GM12878 (cell line): Measurements from ENCODE around the gene C3. TPM values are rescaled to one million over a fixed set of nuclear protein-coding genes. Genes with fewer than 3 reads are reported as not detected.
A peak's percentile ranks its signal among the peaks of the same experiment; 100 is the strongest.

Source experiments
- ATAC-seq: fragments of 200-7000 bp; cut with Tn5 transposase; 3 replicates; pipeline ENCODE4 v1.9.1; 2020; ENCODE audit warnings: mild to moderate bottlenecking, moderate library complexity
- BruUV-seq: library from RNA; stranded (reverse); fragments of 400-500 nt; replicated peaks from 2 replicates; lab custom pipeline; 2021; lab: Mats Ljungman, UMichigan
- CTCF ChIA-PET: fragments of 300-600 bp; sonication (Branson Sonifier 250); formaldehyde crosslinking; extraction: SDS; loops from one replicate; lab custom pipeline; 2021; ENCODE audit warnings: inconsistent platforms; lab: Yijun Ruan, JAX
- POLR2A ChIA-PET: fragments of 350-600 bp; formaldehyde crosslinking; extraction: SDS; loops from one replicate; lab custom pipeline; 2021; ENCODE audit warnings: inconsistent platforms; lab: Charles Lee
- RAD21 ChIA-PET: fragments of 300-600 bp; sonication (Branson Sonifier 250); formaldehyde crosslinking; loops from one replicate; lab custom pipeline; 2023; ENCODE audit warnings: antibody characterized with exemption; ENCODE audit not compliant: unreplicated experiment; lab: Charles Lee
- SMC1A ChIA-PET: fragments of 300-600 bp; sonication (Branson Sonifier 250); formaldehyde crosslinking; loops from one replicate; lab custom pipeline; 2023; ENCODE audit not compliant: unreplicated experiment, uncharacterized antibody; lab: Charles Lee
- DNase-seq: peaks from one replicate; pipeline ENCODE4 v3.0.0-alpha.2; 2011; ENCODE audit warnings: low read depth, low spot score
- FAIRE-seq: peaks from 3 replicates; lab custom pipeline; 2011; peaks lifted over from hg19 to GRCh38; lab: Jason Lieb, UNC
- H2AFZ ChIP-seq: 2 replicates; pipeline ENCODE4 v1.6.0; 2011; ENCODE audit warnings: low read depth, low read length, control low read depth; ENCODE audit not compliant: control insufficient read depth
- H3K27ac ChIP-seq: 2 replicates; pipeline ENCODE4 v1.5.1; 2011; ENCODE audit warnings: control low read depth; ENCODE audit not compliant: control insufficient read depth, insufficient read depth
- H3K27me3 ChIP-seq, 2 experiments: replicated peaks in 1 of 2; 2 replicates each; pipeline versions ENCODE4 v1.6.0 to v1.6.1; 2011; ENCODE audit warnings: low read length in 1 of 2; ENCODE audit not compliant: control insufficient read depth in 2 of 2, insufficient read depth in 2 of 2
- H3K36me3 ChIP-seq, 2 experiments: 2 replicates each; pipeline ENCODE4 v1.5.1; 2011; ENCODE audit warnings: low read length in 1 of 2; ENCODE audit not compliant: control insufficient read depth in 2 of 2, insufficient read depth in 2 of 2
- H3K4me1 ChIP-seq: 2 replicates; pipeline ENCODE4 v1.6.1; 2011; ENCODE audit warnings: mild to moderate bottlenecking, low read length, moderate library complexity, mixed read lengths; ENCODE audit not compliant: control insufficient read depth, insufficient read depth
- H3K4me2 ChIP-seq: 2 replicates; pipeline ENCODE4 v1.6.0; 2011; ENCODE audit warnings: control low read depth; ENCODE audit not compliant: control insufficient read depth, insufficient read depth
- H3K4me3 ChIP-seq: fragments of 200-600 bp; sonication (generic); 2 replicates; pipeline ENCODE4 v1.5.1; 2016
- H3K79me2 ChIP-seq: 2 replicates; pipeline ENCODE4 v1.6.0; 2011; ENCODE audit warnings: low read length; ENCODE audit not compliant: control insufficient read depth, insufficient read depth
- H3K9ac ChIP-seq: 2 replicates; pipeline ENCODE4 v1.8.0; 2011; ENCODE audit warnings: low read length, control low read depth, mixed read lengths; ENCODE audit not compliant: control insufficient read depth, insufficient read depth
- H3K9me3 ChIP-seq: replicated peaks from 3 replicates; pipeline ENCODE4 v1.5.1; 2011; ENCODE audit warnings: mild to moderate bottlenecking, low read length; ENCODE audit not compliant: control insufficient read depth, insufficient read depth
- H4K20me1 ChIP-seq: 2 replicates; pipeline ENCODE4 v1.6.0; 2011; ENCODE audit not compliant: control insufficient read depth, insufficient read depth
- BCLAF1 ChIP-seq: fragments of 450-650 bp; IDR thresholded peaks from 2 replicates; pipeline ENCODE4 v1.6.1; 2017; ENCODE audit warnings: antibody characterized with exemption, mild to moderate bottlenecking, moderate library complexity
- CREB1 ChIP-seq: IDR thresholded peaks from 2 replicates; pipeline ENCODE4 v1.6.1; 2012; ENCODE audit warnings: low read depth, mild to moderate bottlenecking, inconsistent platforms
- EGR1 ChIP-seq, 2 experiments: IDR thresholded peaks; 1 replicate in 1 of 2; 2 replicates in 1 of 2; pipeline ENCODE4 v1.6.1; 2011 to 2012; ENCODE audit warnings: low read depth in 2 of 2, low read length in 2 of 2, borderline replicate concordance in 1 of 2, mild to moderate bottlenecking in 1 of 2, moderate library complexity in 1 of 2
- JUND ChIP-seq: IDR thresholded peaks from 2 replicates; pipeline ENCODE4 v1.6.1; 2012; ENCODE audit warnings: low read depth, mild to moderate bottlenecking, low read length, improper control_type of control experiment, moderate library complexity
- KAT2A ChIP-seq: conservative IDR thresholded peaks from 2 replicates; pipeline ENCODE4 v1.6.1; 2011; ENCODE audit warnings: low read depth, low read length; ENCODE audit not compliant: control insufficient read depth
- PKNOX1 ChIP-seq: fragments of 450-650 bp; IDR thresholded peaks from 2 replicates; pipeline ENCODE4 v1.6.1; 2016; ENCODE audit warnings: mild to moderate bottlenecking
- POLR2A ChIP-seq: IDR thresholded peaks from 2 replicates; pipeline ENCODE4 v1.6.1; 2011; ENCODE audit warnings: low read depth, mild to moderate bottlenecking, low read length
- SIN3A ChIP-seq: IDR thresholded peaks from 2 replicates; pipeline ENCODE4 v1.6.1; 2012; ENCODE audit warnings: low read depth, low read length, improper control_type of control experiment
- SP1 ChIP-seq: IDR thresholded peaks from one replicate; pipeline ENCODE4 v1.6.1; 2011; ENCODE audit warnings: low read depth, low read length
- WRNIP1 ChIP-seq: IDR thresholded peaks from 2 replicates; pipeline ENCODE4 v1.6.1; 2011; ENCODE audit warnings: low read depth, low read length, improper control_type of control experiment, borderline replicate concordance
- YY1 ChIP-seq: IDR thresholded peaks from 2 replicates; pipeline ENCODE4 v1.6.1; 2011; ENCODE audit warnings: low read depth, mild to moderate bottlenecking, low read length
- WGBS: methylation state at CpG from one replicate; pipeline ENCODE4 v1.1.6; 2016; ENCODE audit warnings: low lambda C conversion rate; ENCODE audit not compliant: insufficient replicate concordance, insufficient coverage; ENCODE audit errors: missing lambda C conversion rate; 5-methylcytosine and 5-hydroxymethylcytosine counted together
- in situ Hi-C: fragments of 300-500 bp; cut with MboI; formaldehyde crosslinking; loops from 9 replicates; pipeline ENCODE4 v1.14.3; 2018; ENCODE audit warnings: mixed read lengths
- intact Hi-C: fragments of 100-400 bp; cut with micrococcal nuclease; formaldehyde crosslinking; loops from one replicate; pipeline ENCODE4 v1.14.2; 2022; ENCODE audit not compliant: unreplicated experiment
- polyA plus RNA-seq, 11 experiments: library from polyadenylated mRNA; depleted of rRNA in 4 of 11; unstranded in 6 of 11; stranded (reverse) in 5 of 11; fragments of >200 nt; fragmentation: Nextera tagmentation in 4 of 11; fragmentation: Illumina TruSeq in 1 of 11; extraction: Ambion mirVana in 4 of 11; extraction: Trizol in 1 of 11; gene quantifications; 1 replicate in 1 of 11; 2 replicates in 10 of 11; pipeline versions ENCODE4 v1.2.1 to v1.2.3, GENCODE V29; 2011 to 2016; ENCODE audit warnings: inconsistent platforms in 2 of 11, missing spikeins in 2 of 11, low read depth in 1 of 11
- total RNA-seq, 4 experiments: library from RNA; depleted of rRNA in 3 of 4; stranded (reverse); fragments of >200 nt in 3 of 4; fragmentation: Illumina TruSeq in 1 of 4; extraction: Trizol in 1 of 4; gene quantifications; 2 replicates each; pipeline versions ENCODE4 v1.2.1 to v1.2.3, GENCODE V29; 2013 to 2021

Gene C3
- total and polyA plus RNA-seq, 10 of the 15 experiments (the other 5 are each of a cell fraction or from before 2014, with no cell fraction given), result 0.20 to 6.7 (median 0.72) TPM

- no peak for TF ChIP-seq KAT2A
These were observed 19.6 kb upstream of the C3 start (continued) for GRCh38 chr19:6739883-6740588.

GRCh38 chr19:6739390-6739882, 19.0 kb upstream of the C3 start, which contains the start of gene TRIP10:
TSS of gene TRIP10 (plus strand) at chr19:6739680. CDS start at chr19:6739762, 82 bp downstream.
- ChIA-PET SMC1A (interaction anchor here (1.1 to 4.0 kb wide), 7 partner anchors 17 to 221 kb away, joined by 4 to 55 read pairs (median 14); partner anchors contain the start of gene VAV1), POLR2A (interaction anchor here (0.6 to 4.0 kb wide), 4 partner anchors 28 to 70 kb away, joined by 3 to 19 read pairs (median 10); partner anchors contain the start of genes SH2D3A and TNFSF14), RAD21 (interaction anchor here (1.1 to 5.1 kb wide), 6 partner anchors 14 to 223 kb away, joined by 5 to 76 read pairs (median 25); no protein-coding TSS in a partner anchor), CTCF (interaction anchor here (1.4 to 5.5 kb wide), 9 partner anchors 14 to 221 kb away, joined by 3 to 104 read pairs (median 7); partner anchors contain the start of gene SH2D3A)
- H3K27ac ChIP-seq, result peak within 1 kb of the TSS; percentile 92
- peaks cover 44% of the 10 kb centered on the region for H3K79me2 ChIP-seq
- peaks cover 6% of the 10 kb centered on the region in 2 experiments; a peak in 3 of 4 replicates for H3K36me3 ChIP-seq
- peak; percentile 3 for ATAC-seq
- no peak for DNase-seq
- no peaks in the 10 kb centered on the region for H3K9me3 ChIP-seq
- H4K20me1 ChIP-seq, result no peaks in the 10 kb centered on the region
- intact Hi-C loops, result loop anchor here (2.0 kb wide), 1 partner anchor 27 kb away; the partner anchor contains the start of gene SH2D3A
- BruUV-seq, result no TSS peak
- peak within 1 kb of the TSS; percentile 90 for H3K9ac ChIP-seq
- peak within 1 kb of the TSS; percentile 100 for H3K4me3 ChIP-seq
- WGBS, result 1% methylated on average over 23 of the region's 47 CpGs
- no peaks in the 10 kb centered on the region for H3K27me3 ChIP-seq
- TF ChIP-seq YY1 (0 out of 2 replicates have a peak, but pooled peaks have one; percentile 9), SP1 (peak; percentile 43), PKNOX1 (peak; percentile 18; the same call in 1 of the 2 replicates), JUND (0 out of 2 replicates have a peak, but pooled peaks have one; percentile 2), POLR2A (peak; percentile 43; the same call in 1 of the 2 replicates), CREB1 (0 out of 2 replicates have a peak, but pooled peaks have one; percentile 45), BCLAF1 (no peak), WRNIP1 (no peak), SIN3A (no peak), EGR1 (IDR thresholded peaks at IDR 0.05; ENCODE audit: borderline replicate concordance in 1 of 2, low read depth in 2 of 2, low read length in 2 of 2) (peak in 1 of 2 experiments; percentile 43; a peak in 1 of 3 replicates)
- peaks cover 30% of the 10 kb centered on the region for H3K4me1 ChIP-seq
- in situ Hi-C loops, result loop anchor here (5.0 kb wide), 2 partner anchors 123 to 222 kb away; no protein-coding TSS in a partner anchor
- FAIRE-seq, result peak; percentile 7
- peak within 1 kb of the TSS; percentile 90 for H2AFZ ChIP-seq
- peak within 1 kb of the TSS; percentile 100 for H3K4me2 ChIP-seq
